GM18517 (cell line): ENCODE results near the gene PTTG1IP.

Experiments
- ATAC-seq: cut with Tn5 transposase; IDR thresholded peaks from one replicate; pipeline ENCODE4 v1.9.1; 2021; ENCODE audit warnings: mild to moderate bottlenecking, moderate library complexity; ENCODE audit not compliant: unreplicated experiment

The PTTG1IP gene

DNA sequence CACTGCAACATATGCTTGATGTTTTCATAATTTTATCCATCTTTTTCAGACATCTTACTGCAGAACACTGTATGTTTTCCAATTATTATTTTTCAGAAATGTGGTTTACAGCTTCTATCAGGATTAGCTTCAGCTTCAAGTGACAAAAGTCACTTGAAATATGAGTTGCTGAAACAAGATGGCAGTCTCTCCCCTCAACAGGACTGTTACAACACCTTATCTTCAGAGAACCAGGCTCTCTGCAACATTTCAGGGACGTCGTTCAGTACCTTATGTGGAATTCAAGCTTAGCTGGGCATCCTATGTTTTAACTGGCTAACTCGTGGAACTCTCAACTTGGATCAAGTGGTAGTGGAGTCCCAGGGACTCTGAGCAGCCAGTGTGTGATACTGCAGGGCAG, 69.8 kb downstream of the PTTG1IP start:
- no peak for ATAC-seq

DNA sequence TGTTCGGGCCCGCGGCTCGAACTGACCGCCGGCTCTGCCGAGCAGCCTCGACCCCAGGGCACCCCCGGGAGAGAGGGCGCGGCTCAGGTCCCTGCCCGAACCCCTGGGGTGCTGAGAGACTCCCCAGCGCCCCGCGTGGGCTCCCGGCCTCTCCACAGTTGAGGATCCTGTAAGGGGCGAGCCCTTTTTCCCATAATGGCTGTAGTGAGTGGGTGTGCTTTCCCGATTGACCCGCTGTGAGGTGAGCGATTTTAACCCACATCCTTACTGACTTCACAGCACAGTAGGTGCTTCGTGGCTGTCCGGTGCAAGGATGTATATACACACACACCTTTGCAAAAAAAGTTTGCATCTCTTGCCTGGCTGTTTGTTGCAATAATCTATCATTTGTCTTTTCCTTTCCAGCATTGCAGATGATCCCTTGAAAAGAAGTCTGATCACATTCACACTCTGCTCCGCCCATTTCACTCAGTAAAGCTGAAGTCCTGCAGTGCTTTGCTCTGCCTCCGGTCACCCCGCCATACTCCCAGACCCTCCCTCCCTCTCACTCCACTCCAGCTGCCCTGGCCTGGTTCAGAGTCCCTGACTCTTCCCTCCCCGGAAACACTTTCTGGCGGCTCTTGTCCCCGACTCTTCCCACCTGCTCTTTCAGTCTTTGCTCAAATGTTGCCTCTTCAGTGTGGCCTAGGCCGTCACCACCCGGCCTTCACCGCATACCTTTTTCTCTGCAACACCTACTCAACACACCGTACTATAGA, 70.9 kb downstream of the PTTG1IP start:
- ATAC-seq = no peak

DNA sequence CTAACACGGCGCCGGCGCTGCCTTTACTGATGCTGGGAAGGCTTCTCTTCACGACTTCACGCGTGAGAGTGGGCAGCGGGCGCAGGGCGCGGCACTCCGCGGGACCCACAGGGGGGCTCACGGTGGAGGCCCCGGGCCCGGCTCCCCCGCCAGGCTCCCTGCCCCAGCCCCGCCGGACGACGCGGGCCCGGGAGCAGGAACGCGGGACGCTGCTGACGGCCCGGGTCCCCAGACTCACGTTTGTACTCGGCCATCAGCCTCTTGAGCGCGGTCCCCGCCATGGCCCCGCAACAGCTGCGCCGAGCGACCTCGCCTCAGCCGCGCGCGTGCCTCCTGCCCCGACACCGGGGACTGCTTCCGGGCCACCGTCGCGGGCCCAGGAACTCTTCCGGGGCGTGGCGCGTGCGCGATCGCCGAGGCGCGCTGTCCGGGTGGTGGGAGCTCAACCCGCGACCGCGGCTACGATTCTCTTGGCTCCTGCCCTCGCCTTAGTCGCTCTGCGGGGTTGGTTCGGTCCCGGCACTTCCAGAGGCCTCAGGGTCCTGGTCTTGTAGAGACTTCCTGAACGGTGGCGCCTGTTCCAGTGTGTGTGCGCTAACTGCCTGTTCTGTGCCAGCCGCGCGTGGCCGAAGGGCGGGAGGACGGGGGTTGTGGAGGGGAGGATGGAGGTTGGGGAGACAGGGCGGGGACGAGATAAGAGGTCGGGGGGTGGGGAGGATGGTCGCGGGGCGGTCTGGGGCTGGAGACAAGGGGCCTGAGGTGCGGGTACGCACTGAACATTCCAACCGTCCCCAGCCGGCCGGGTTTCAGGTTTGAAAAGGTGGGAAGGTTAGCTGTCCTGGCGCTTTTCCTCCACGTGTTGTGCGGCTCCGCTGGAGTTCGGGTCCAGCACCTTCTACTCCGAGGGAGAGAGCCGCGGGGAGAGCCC, 71.8 kb downstream of the PTTG1IP start, which contains the start of gene UBE2G2:
Gene UBE2G2, minus strand, starts transcription at position 353 of the 928 bp plus-strand sequence. Its CDS starts 72 bp downstream, at position 281.
- ATAC-seq = no peak

DNA sequence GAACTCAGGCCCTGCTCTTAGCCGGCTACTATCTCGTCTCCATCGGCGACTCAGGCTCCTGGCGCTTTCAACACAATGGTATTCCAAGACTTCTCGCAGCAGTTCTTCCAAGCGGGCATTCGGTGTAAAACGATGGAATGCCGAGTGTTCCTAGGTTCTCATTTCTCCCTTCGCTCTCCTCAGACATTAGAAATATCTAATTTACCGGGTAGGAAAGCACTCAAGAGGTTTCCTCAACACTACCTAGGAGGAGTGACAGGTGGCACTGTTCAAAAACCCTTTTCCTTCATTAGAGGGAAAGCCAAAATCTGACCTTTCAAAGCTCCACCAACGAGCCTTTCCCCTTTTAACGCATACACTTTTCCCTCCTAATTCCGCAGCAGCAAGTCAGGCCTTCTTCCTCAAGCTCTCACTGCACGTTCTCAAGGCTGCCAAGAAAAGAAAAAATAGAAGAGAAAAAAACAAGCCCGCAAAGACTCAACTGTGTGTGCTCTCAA, 72.5 kb downstream of the PTTG1IP start:
- ATAC-seq = peak; percentile 46

DNA sequence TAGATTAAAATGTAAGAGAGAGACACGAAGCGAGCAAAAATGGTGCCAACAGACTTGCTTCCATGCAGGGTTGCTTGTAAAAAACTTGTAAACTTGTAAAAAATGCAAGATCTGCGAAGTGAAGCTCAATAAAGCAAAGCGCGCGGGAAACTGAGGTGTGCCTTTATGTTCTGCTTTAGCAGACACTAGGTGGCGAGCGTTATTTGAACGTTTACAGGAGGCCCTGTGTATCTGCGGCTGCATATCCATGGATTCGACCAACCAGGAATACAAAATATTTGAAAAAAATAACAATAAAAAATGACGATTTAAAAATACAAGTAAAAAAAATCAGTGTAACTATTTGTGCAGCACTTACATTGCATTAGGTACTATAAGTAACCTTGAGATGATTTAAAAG, 73.4 kb downstream of the PTTG1IP start:
- ATAC-seq = no peak

DNA sequence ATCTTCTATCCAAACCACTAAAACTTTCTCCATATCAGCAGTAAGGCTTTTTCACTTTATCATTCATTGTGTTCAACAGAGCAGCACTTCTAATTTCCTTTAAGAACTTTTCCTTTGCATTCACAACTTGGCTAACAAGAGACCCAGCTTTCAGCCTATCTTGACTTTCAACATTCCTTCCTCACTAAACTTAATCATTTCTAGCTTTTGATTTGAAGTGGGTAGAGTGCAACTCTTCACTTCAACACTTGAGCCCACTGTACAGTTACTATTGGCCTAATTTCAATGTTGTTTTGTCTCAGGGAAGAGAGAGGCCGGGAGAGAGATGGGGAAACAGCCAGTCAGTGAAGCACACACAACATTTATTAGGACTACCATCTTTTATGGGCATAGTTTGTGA, 73.8 kb downstream of the PTTG1IP start:
- ATAC-seq = no peak
